GM18520 (cell line): Measurements from ENCODE around the gene DHRS3.

Source experiments
- ATAC-seq: cut with Tn5 transposase; IDR thresholded peaks from one replicate; pipeline ENCODE4 v1.9.1; 2021; ENCODE audit not compliant: unreplicated experiment

The DHRS3 gene

DNA sequence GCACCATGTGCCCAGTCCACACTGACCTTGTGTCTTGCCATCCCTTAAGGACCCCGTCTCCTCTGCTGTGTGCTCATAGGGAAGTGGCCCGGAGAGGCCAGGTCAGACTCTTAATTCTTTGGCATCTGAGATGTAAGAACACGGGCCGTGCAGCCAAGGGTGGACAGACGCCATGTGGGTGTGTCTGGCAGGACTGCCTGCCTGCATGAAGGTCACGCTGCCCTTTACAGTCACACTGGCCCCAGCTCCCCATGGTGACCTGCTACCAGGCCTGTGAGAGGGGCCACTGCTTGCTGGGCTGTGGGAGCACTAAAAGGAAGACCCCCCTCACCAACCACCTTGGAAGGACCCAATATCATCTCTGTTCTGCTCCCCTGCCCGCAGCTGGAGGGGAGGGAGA lies 17.7 kb downstream of the DHRS3 start:
- ATAC-seq = no peak

DNA sequence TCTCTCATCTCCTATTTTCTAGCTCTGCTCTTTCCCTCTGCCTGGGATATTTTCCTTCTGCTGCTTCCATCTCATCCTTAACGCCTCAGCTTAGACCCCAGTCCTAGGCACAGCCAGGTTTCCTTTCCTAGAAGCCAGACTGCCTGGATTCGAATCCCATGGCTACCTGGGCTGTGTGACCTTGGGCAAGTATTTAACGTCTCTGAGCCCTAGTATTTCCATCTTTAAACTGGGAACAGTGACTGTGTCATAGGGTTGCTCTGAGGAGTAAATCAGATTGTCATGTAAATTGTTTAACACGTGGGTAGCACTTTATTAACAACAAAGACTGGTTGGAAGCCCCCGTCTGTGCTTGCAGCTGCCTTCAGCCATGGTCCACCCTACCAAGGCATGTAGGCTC lies 18.4 kb downstream of the DHRS3 start:
- no peak for ATAC-seq

DNA sequence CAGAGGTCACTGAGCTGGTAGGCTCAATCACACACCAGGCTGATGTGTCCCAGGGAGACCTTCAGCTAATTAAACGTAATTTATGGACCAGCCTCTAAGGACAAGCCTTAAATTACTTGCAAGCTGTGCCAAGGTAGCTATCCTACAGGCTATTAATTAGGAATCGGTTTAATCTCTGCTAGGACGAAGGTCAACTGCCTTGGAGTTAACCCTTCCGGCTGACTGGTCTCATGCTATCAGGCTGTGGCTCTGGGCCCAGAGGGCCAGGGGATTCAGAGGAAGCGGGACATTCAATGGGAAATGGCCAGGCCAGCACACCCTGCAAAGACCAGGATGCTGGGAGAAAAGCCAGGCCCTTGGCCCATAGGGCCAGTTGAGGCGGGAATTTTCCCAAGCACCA lies 19.0 kb downstream of the DHRS3 start:
- ATAC-seq = no peak

DNA sequence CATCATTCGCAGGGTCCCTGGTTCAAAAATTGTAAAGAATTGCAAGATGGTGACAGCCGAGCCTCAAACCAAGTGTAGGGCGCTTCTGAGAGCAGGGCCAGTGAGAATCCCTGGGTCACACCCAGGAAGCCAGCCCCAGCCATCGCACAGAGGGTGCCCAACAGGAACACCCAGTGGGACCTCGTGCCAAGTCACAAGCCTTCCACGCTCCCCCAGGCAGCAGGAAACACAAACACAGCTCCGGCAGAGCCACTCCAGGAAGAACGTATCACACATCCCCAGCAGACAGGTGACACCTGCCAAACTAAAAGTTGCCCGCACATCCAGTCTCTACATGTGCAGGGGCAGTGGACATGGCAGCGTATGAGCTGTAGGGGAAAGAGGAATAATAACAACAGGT lies 20.2 kb downstream of the DHRS3 start:
- no peak for ATAC-seq

DNA sequence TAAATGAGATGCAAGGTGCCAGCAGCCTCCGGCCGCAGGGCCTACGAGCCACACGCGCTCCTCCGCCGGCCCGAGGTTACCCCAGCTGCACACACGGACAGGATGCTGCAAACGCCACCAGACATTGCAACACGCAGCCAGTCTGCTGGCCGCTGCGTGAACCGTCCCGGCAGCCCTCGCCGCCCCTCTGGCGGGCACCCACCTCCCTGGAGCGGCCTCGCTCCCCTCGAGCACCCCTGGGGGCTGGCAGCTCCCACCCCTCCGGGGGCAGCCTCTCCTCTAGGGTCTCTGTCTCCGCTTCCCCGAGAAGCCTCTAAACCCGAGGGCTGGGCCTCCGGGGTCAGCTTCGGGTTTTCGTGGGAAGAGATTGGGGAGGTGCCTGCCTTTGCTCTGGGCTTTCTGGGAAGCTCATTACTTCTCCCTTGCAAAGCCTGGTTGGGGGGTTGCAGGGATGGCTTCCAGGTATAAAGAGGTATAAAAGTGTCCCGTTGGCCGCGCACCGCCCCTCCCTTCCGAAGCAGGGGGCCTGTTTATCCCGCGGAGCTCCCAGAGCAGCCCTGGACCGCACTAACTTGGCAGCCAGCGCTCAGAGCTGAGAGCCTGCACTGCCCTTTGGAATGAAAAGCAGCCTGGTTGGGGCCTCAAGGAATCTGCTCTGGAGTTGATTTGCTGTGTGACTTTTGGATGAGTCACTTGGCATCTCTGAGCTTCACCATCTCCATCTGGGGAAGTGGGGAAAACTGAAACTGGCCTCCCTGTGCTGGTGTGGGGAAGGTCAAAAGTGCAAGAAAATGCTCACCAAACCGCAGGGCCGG lies 21.8 kb downstream of the DHRS3 start:
- peak; percentile 70 for ATAC-seq

DNA sequence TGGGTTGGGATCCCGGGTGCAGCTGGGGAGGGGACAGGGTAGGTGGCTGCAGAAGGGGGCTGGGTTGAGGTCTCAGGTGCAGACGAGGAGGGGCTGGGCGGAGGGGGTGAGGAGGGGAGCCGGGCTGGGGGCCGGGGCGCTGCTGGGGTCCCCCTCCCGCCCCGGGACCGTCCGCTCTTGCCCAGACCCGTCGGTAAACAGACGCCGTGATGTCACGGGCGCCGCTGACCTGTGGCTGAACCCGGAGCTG lies 22.3 kb downstream of the DHRS3 start:
- ATAC-seq = no peak

DNA sequence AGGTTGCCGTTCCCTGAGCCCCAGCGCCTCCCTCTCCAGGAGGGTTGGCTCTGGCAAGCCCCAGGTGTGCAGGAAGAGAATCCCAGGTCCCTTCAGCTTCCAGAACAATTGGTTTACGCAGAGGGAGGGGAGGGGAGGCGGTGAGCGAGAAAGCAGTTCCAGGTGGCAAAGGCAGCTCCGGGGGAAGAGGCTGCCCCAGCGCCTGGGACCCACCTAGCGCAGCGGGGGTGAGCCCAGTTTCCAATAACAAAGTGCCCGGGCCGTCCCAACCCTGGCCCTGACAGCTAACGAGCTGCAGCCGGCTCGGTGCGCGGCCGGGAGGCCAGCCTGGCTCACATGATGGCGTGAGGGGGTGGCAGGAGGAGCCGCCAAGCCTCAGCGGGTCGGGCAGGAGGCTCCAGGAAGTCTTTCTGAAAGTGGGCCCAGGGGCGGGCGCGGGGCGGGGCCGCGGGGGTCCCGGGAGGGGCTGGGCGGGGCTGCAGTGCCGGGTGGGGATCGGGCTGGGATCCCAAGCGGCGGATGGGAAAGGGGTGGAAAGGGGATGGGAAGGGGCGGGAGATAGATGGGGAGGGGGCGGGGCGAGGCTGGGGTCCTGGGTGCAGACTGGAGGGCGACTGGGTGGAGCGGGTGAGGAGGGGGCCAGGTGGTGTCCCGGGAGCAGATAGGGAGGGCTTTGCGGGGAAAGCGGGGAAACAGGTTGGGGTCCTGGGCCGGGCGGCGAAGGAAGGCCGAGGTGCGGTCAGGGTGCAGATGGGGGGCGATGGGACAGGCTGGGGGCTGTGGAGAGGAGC lies 22.8 kb downstream of the DHRS3 start:
- ATAC-seq = no peak

DNA sequence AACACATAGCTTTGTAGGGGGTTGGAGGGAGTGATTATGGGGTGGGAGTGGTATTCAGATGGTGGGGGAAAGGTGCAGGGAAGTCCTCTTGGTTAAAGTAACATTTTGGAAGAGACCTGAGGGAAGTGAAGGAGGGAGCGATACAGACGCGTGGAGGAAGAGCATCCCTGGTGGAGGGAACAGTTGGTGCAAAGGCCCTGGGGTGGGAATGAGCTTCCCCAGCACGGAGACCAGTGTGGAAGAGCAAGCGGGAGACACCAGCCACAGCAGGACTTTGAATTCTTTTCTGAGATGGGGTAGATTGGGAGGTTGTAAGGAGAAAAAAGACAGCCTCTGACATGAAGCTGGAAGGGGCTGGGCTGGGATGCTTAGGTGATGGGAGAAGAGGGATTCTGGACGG lies 23.5 kb downstream of the DHRS3 start:
- no peak for ATAC-seq

DNA sequence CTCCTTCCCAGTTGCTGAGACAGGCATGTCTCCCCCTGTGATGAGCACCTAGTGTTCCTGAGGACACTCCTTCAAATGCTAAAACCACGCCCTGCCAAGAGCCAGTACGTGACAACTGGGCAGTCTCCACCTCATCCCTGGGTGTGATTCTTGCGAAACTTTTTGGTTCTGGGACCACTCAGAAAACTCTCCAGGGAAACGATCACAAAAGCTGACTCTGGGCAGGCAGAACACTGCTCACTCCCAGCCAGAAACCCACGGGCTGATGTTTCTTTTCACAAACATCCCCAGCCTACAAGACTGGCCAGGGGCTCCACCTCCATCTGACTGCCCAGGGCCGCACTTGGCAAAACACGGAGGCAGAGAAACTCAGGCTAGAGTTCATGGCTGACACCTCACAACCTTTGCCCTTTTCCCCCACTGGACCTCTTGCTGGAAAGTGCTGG lies 24.4 kb downstream of the DHRS3 start:
- no peak for ATAC-seq

DNA sequence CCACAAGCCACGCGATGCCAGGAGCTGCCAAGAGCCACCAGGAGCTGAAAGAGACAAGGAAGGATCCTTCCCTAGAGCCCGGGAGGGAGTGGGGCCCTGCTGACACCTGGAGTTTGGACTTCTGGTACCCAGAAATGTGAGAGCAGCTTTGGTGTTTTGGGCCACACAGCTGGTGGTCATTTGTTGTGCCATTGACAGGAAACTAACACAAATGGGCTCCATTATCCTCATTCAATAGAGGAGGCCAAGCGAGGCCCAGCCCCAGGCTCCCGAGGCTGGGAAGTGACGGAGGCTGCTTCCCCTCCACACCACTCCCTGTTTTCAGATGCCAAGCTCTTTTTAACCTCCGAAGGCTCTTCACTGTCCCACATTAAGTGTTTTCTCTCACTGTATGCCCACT lies 25.5 kb downstream of the DHRS3 start:
- no peak for ATAC-seq

DNA sequence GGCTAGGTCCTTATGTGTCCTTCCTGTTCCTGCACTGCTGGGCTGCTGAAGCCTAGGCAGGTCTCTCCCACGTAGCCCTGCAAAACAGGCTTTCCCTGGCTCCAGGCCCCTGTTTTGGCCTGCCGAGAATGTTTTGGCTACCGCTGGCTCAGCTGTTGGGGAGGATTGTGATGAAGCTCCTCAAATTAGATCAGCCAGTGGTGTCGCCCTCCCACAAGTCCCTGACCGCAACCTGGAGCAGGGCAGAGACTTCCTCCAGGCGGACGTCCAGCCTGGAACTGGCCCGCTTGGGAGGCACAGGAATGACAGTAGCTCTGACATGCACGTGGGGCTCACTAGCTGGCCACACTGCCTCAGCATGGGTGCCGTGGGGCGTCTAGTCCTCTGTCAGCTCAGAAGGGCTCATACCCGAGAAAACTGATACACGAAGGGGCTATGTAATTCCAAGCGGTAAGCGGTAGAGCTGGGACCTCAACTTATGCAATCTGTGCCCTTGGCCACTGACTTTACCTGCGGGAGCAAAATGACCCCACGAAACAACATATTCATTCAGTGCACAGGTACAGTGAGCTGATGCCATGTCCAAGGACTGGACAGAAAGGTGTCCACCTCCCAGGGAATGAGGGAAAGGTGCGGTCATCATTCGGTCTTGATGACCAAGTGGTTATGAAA lies 26.6 kb downstream of the DHRS3 start:
- no peak for ATAC-seq

DNA sequence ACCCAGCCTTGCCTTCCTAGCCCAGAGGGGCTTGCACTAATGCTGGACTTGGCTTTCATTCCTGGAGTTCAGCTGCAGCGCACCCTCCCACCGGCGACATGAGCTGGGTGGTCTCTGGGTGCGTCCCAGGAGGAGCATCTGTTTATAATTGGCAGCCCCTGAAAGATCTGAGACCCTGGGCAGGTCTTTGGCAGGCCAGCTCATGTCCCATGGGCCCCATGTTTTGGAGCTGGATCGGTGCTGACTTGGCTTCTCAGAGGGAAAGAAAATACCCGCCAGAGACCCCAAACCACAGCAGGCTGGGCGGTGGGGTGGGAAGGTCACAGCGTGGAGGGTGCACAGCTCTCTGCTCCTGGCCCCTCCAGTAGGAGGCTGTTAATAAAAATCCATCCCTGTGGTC lies 29.3 kb downstream of the DHRS3 start:
- ATAC-seq = no peak

DNA sequence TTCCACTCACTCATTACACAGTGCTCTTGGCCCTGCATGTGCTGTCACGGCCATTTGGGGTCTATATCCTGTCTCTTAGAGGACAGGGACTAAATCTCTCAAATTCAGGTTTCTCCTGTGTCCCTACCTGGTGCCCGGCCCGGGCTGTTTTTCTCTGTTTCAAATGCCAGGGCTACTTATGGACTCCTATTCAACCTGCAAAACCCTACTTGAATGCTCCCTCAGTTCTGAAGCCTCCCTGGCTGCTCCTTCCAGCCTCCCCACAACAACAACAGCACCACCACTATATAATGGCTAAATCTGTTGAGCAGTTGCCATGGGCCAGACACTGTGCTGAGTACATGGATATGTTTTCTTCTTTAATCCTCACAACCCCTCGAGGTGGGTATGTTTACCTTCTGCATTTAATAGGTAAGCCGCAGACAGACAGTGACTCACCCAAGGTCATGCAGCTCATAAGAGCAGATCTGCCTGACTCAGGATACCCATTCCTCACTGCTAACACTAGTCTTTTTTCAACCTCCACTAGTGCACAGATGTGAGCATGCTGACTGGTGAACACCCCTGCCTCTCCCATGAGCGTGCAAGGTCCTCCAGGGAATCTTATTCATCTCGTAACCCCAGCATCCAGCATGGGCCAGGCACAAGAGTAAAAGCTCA lies 29.9 kb downstream of the DHRS3 start:
- ATAC-seq = no peak

DNA sequence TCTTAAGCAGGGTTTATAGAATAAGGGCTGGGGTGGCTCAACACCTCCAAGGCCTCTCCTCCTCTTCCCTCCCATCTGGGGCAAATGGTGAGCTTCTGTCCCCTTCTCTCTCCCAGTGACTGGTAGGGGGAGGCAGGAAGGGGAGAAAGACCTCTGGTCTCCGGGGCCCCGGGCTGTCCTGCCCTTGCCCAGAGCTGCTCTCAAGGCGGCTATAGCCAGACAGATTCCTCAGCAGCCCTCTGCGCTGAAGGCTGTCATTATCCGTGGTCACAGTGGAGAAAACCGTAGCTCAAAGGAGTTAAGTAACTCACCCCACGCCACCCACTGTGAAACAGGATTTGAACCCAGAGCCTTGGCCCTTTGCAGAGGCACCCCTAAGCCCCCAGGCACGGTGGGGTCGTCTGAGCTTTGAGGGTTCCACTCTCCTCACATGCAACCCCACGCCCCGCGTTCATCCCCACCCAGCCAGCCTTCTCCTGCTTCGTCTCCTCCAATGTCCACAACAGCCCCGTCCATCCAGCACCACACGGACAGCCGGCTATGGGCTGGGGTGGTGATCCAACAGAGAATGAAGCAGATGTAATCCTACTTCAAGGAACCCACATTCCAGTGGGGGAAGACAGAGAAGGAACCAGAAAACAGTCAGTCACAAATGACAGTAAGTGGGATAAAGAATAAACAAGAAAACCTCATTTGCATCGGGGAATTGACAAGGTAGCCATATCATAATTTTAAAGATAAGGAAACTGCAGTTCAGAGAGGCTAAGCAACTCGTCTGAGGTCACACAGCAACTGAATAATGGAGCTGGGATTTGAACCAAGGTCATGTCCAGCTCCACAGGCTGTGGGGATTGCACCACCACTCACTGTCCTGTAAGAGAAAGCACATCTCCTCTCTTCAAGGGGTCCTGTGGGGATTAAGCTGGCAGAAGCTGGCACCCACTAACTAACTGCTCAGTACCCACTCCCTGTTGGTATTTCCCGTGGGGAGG lies 31.8 kb downstream of the DHRS3 start:
- no peak for ATAC-seq

DNA sequence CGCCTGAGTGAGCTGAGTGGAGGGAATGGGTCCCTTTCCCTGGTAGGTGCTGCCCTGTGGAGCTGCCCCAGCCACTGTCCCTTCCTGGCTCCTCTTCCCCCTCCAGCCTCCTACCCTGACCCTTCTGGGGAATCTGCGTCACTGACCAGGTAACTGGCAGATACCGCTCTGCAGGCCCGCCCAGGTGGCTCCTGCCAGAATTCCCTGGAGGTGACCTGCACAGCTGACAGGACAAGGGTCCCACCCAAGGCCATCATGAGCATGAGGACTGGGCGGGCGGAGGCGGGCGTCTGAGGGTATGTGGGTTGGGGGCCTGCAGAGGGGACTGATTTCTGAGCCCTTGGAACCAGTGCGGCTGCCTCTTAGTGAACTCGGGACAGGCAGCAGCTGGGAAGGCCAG lies 32.5 kb downstream of the DHRS3 start:
- no peak for ATAC-seq

DNA sequence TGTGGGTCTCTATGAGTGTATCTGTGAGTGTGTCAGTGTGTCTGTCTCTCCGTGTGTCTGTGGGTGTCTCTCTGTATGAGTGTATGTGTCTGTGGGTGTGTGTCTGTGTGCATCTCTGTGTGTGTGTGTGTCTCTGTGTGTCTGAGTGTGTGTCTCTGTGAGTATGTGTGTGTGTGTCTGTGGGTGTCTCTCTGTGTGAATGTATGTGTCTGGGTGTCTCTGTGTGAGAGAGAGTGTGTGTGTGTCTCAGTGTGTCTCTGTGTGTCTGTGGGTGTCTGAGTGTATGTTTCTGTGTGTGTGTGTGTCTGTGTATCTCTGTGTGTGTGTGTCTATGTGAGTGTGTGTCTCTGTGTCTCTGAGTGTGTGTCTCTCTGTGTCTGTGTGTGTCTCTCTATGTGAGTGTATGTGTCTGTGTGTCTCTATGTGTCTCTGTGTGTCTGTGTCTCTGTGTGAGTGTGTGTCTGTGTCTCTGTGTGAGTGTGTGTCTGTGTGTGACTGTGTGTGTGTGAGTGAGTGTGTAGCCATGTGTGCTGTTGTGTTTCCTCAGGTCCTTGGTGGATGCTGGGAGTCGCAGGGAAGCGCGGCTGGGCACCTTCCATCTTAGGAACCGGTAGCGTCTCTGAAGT lies 33.0 kb downstream of the DHRS3 start:
- no peak for ATAC-seq

DNA sequence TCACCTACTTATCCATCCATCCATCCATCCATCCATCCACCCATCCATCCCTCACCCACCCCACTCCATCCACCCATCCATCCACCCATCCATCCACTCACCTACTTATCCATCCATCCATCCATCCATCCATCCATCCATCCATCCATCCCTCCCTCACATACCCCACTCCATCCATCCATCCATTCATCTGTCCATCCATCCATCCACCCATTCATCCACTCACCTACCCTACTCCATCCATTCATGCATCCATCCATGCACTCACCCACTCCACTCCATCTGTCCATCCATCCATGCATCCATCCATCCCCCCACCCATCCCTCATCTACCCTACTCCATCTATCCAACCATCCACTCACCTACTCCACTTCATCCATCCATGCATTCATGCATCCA lies 34.5 kb downstream of the DHRS3 start:
- no peak for ATAC-seq

DNA sequence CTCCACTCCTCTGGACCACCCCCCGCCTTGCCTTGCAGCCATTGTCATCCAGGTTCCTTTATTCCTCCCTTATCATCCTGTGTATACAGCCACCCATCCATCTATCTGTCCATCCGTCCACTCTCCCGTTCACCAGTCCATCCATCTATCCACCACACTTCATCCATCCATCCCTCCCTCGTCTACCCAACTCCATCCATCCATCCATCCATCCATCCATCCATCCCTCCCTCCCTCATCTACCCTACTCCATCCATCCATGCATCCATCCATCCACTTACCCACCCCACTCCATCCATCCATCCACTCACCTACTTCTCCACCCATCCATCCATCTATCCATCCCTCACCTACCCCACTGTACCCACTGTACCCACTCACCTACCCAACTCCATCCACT lies 35.4 kb downstream of the DHRS3 start:
- no peak for ATAC-seq

DNA sequence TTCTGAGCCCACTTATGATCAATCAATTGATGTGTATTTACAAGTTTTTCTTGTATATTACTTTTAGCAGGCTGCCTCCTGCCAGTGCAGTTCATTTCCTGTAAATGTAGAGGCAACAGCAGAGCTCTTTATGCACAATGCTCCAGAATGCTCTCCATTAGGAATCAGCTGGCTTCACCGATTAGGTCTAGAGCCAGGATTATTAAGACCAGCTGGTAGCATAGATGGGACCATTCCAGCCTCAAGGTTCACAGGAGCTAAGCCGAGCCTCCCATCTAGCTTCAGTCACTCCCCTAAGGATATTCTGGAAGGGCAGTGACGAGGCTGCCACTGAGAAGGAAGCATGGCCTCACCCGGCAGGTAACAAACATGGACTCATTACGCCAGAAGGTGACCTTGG lies 36.8 kb downstream of the DHRS3 start:
- ATAC-seq = no peak
